ENCODE results near the gene SV2B.

SV2B gene

GRCh38 chr15:91275844-91276243 is 175.8 kb downstream of the SV2B start:
- DNase-seq, result no peak

- no peak for DNase-seq
These were observed 178.9 kb downstream of the SV2B start for GRCh38 chr15:91278951-91279350.

DNA sequence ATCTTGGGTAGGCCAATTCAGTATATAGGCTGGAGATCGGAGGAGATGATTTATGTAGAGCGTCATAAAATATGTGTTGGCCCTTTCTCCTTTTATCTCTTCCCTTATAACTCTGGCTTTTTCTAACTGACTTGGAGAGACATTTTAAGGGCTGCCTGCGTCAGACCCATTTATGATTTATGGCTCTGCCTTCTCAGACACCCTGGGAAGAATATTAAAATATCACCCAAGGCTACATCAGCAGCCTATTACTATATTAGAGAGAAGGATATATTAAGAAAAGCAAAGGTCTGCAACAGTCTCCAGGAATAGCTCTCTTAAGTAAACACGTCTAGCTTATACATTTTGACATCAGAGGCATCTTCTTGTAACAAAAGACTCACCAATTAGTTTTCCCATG is 179.4 kb downstream of the SV2B start:
- DNase-seq, result no peak

- no peak for DNase-seq
These were observed 181.9 kb downstream of the SV2B start for GRCh38 chr15:91281947-91282346.

- DNase-seq, result no peak
These were observed 182.4 kb downstream of the SV2B start for GRCh38 chr15:91282486-91282885.

DNA sequence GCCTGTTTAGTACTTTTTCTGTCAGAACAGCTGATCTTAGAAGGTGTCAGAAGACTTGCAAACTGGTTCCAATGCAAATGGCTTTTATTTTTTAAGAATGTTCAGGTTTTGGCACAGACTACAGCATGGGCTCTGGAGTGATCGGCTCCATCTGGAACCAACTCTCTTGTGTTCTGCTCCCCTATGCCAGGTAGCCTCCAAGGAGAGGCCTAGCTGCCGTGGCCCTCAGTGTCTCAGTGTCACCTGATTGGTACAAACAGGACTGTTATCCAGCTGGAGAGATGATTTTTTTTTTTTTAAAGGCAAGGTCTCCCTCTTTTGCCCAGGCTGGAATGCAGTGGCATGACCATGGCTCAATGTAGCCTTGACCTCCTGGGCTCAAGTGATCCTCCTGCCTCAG is 183.1 kb downstream of the SV2B start:
- no peak for DNase-seq

GRCh38 chr15:91284758-91285466 is 184.9 kb downstream of the SV2B start:
- no peak for DNase-seq

GRCh38 chr15:91289324-91289723 is 189.3 kb downstream of the SV2B start:
- DNase-seq, result peak; percentile 29

DNA sequence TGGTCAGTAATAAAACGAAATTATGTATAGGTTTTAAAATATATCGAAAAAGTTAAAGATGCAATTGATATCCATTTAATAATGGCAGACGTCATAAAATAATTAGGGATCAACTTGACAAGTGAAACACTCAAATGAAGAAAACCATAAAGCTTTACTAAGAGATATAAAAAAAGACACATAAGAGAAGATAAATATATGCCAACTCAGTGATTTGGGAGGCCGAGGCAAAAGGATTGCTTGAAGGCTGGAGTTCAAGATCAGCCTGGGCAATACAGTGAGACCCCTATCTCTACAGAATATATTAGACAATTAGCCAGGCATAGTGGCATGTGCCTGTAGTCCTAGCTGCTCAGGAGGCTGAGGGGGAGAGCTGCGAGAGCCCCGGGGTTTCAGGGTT is 190.5 kb downstream of the SV2B start:
- no peak for DNase-seq

GRCh38 chr15:91291673-91292072 is 191.6 kb downstream of the SV2B start:
- peak; percentile 54 for DNase-seq

DNA sequence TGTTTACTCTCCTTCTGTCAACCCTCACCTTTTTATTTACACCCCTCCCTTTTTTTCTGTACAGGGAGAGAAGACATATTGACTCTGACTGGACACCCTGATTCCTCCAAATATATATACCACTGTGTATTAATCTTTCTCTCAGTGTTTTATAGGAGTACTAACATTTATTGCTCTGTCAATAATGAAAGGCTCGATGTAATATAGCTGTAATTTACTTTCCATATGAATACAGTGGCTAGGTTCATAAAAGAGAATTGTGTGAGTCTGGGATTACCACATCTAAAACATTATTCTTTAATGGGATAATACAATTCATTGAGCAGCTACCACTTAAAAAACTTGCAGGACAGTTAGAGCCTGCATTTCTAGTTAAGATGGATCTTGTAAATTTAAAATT is 194.3 kb downstream of the SV2B start:
- DNase-seq, result no peak

DNA sequence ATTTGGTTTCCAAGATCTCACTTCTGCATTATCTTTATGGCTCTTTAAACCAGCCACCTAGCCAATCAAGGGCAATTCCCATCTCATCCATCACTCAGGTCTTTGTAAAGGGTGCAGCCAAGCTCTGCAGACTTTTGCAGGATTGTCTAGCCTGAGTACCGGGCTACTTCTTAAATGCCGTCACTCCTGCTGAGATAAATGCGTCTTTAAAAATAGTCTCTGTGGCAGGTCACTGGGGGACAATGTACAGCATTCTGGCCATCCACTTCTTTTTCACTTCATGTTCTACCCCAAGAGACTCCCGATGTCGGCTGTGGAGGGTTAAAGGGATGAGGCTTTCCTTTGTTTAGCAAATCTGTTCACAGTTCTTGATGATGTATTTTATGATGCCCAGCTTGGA is 194.7 kb downstream of the SV2B start:
- DNase-seq, result no peak

GRCh38 chr15:91298101-91298500 is 198.0 kb downstream of the SV2B start:
- DNase-seq, result no peak

- peak; percentile 86 for DNase-seq
These were observed 202.8 kb downstream of the SV2B start for GRCh38 chr15:91302588-91303439.

DNA sequence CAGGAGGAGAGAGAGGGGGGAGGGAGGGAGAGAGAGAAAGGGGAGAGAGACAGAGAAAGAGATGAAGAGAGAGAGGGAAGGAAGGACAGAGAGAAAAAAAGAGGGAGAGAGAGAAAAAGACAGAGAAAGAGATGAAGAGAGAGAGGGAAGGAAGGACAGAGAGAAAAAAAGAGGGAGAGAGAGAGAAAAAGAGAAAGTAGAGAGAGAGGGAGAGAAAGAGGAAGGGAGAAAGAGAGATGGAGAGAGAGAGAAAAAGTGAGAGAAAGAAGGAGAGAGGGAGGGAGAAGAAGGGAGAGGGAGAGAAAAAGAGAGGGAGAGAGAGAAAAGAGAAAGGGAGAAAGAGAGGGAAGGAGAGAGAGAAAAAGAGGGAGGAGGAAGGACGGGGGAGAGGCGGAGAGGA is 204.2 kb downstream of the SV2B start:
- DNase-seq, result no peak

GRCh38 chr15:91304786-91305185 is 204.7 kb downstream of the SV2B start:
- DNase-seq, result no peak

DNA sequence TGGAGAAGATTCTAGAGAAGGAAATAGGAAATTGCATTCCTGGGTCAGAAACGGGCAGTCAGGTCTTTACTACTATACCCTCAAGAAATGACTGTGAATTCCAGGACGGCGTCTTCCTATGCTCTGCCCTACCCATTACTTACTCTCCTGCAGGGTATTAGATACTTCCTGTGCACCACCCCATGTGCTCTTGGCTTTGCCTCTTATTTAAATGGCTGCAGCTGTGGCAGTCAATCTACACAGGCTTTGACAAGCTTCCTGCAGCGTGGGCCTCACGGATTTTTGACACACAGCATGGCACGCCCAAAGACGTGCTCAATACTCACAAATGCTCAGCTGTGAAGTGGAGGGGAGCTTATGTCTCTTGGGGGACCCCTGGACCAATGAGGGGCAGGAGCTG is 206.1 kb downstream of the SV2B start:
- DNase-seq, result no peak

DNA sequence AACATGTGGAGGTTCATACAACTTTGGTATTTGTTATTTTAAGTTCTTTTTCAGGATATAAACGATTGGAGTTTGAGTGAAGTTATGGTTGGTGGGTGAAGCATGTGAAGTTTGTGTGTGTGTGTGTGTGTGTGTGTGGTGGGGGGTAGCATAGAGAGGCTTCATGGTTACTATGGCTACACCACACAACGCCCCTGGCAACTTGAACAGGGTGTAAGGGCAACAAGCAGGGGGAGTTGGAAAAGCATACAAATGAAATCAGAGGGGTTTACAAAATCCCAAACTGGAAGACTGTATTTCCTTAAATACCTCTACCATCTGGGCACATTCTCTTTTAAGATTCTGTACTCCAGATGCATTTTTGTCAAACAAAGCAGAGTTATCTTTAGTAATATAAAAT is 207.5 kb downstream of the SV2B start:
- DNase-seq, result no peak

DNA sequence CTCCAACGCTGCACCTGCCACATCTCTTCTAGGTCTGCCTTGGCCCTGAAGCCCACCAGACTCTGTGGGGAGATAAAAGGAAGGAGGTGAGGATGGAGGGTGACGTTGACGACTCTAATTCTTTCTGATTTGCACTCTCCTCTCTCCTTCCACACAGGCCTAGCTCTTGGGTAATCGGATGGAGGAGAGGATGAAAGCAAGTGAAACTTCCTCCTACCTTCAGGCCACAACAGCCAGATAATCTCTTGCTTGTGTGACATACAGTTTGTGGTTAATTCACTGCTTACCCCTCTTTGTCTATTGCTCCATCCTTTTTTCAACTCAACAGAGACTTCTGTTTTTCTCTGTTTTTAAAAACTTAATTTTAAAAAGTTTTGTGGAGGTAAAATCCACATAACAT is 208.1 kb downstream of the SV2B start:
- no peak for DNase-seq

- DNase-seq, result no peak
These were observed 208.8 kb downstream of the SV2B start for GRCh38 chr15:91308855-91309254.

GRCh38 chr15:91311986-91312385 is 211.9 kb downstream of the SV2B start:
- no peak for DNase-seq

GRCh38 chr15:91316126-91316525 is 216.1 kb downstream of the SV2B start:
- no peak for DNase-seq

GRCh38 chr15:91318516-91318915 is 218.5 kb downstream of the SV2B start:
- no peak for DNase-seq

- no peak for DNase-seq
These were observed 218.9 kb downstream of the SV2B start for GRCh38 chr15:91318931-91319330.

Measured in NCI-H82 (cell line).